Stimulated activated CD8-positive, alpha-beta memory T cell treated with anti-CD3 and anti-CD28 coated beads, Interleukin-7, amount 100 ng/mL, for 4 hours (primary cell): Measurements from ENCODE around the gene TRAPPC13.

Experiments
- DNase-seq, 2 donors: peaks; one replicate each; pipeline ENCODE4 v3.0.0-alpha.2; 2020; ENCODE audit warnings: low read depth in 2 of 2

Gene TRAPPC13

GRCh38 chr5:65682148-65682547 lies 57.3 kb downstream of the TRAPPC13 start:
- DNase-seq: no peak

GRCh38 chr5:65693121-65693520 lies 68.3 kb downstream of the TRAPPC13 start:
- no peak for DNase-seq

- DNase-seq: no peak
These were observed 70.4 kb downstream of the TRAPPC13 start for GRCh38 chr5:65695162-65695755.

GRCh38 chr5:65695896-65696295 lies 71.1 kb downstream of the TRAPPC13 start:
- DNase-seq: no peak

GRCh38 chr5:65696892-65697291 lies 72.1 kb downstream of the TRAPPC13 start:
- no peak for DNase-seq

GRCh38 chr5:65699338-65699737 lies 74.5 kb downstream of the TRAPPC13 start:
- no peak for DNase-seq

- DNase-seq: no peak
These were observed 77.2 kb downstream of the TRAPPC13 start for GRCh38 chr5:65702036-65702435.

GRCh38 chr5:65704621-65705239 lies 79.9 kb downstream of the TRAPPC13 start:
- DNase-seq: no peak

- no peak for DNase-seq
These were observed 82.8 kb downstream of the TRAPPC13 start for GRCh38 chr5:65707663-65708062.

- DNase-seq: no peak
These were observed 83.3 kb downstream of the TRAPPC13 start for GRCh38 chr5:65708145-65708544.
